Mesothelial cell of epicardium (in vitro differentiated cells): Measurements from ENCODE around the gene CENPP. TPM values are rescaled to one million over a fixed set of nuclear protein-coding genes. Genes with fewer than 3 reads are reported as not detected.

Experiments
- DNase-seq, 2 experiments: peaks; one replicate each; pipeline ENCODE4 v3.0.0; 2021; ENCODE audit warnings: low spot score in 2 of 2; ENCODE audit not compliant: unreplicated experiment in 2 of 2
- H3K27ac Mint-ChIP-seq: 2 replicates; pipeline ENCODE4 v1.8.0; 2021; ENCODE audit warnings: mixed read lengths
- H3K27me3 Mint-ChIP-seq: 2 replicates; pipeline ENCODE4 v1.8.0; 2021; ENCODE audit warnings: low read depth, mixed read lengths
- H3K36me3 Mint-ChIP-seq: 2 replicates; pipeline ENCODE4 v1.8.0; 2021; ENCODE audit warnings: mixed read lengths
- H3K4me1 Mint-ChIP-seq: 2 replicates; pipeline ENCODE4 v1.8.0; 2021; ENCODE audit warnings: mixed read lengths
- H3K4me3 Mint-ChIP-seq: 2 replicates; pipeline ENCODE4 v1.8.0; 2021; ENCODE audit warnings: mild to moderate bottlenecking, moderate library complexity, mixed read lengths
- H3K9me3 Mint-ChIP-seq: 2 replicates; pipeline ENCODE4 v1.8.0; 2021; ENCODE audit warnings: mixed read lengths
- CTCF ChIP-seq: fragments of 200-600 bp; sonication (generic); IDR thresholded peaks from one replicate; pipeline ENCODE4 v1.5.0; 2021; ENCODE audit warnings: antibody characterized with exemption; ENCODE audit not compliant: unreplicated experiment
- total RNA-seq: library from RNA; stranded (reverse); gene quantifications from 3 replicates; pipeline ENCODE4 v1.2.1, GENCODE V29; 2021

CENPP gene
- total RNA-seq, 1 donor from 2014 or later, result 7.8 TPM

- Mint-ChIP-seq H3K9me3 (peaks cover 6% of the 10 kb centered on the region), H3K4me1 (peaks cover 39% of the 10 kb centered on the region), H3K4me3 (peak overlapping the region; percentile 98), H3K27ac (peak overlapping the region; percentile 99), H3K36me3 (peaks cover 30% of the 10 kb centered on the region), H3K27me3 (no peaks in the 10 kb centered on the region)
- no peak for TF ChIP-seq CTCF
- DNase-seq, result no peak
Observed at GRCh38 chr9:92294297-92294676, 31.5 kb upstream of the CENPP start.

GRCh38 chr9:92295240-92295790 lies 30.4 kb upstream of the CENPP start:
- no peaks in the 10 kb centered on the region for H3K27me3 Mint-ChIP-seq
- H3K4me1 Mint-ChIP-seq, result peaks cover 39% of the 10 kb centered on the region
- H3K36me3 Mint-ChIP-seq, result peaks cover 23% of the 10 kb centered on the region
- peak overlapping the region; percentile 84 for H3K27ac Mint-ChIP-seq
- no peak for TF ChIP-seq CTCF
- no peak for DNase-seq
- no peaks in the 10 kb centered on the region for H3K9me3 Mint-ChIP-seq
- peak overlapping the region; percentile 7 for H3K4me3 Mint-ChIP-seq

GRCh38 chr9:92295827-92296258 lies 29.9 kb upstream of the CENPP start:
- H3K36me3 Mint-ChIP-seq, result peaks cover 19% of the 10 kb centered on the region
- TF ChIP-seq CTCF, result no peak
- H3K27me3 Mint-ChIP-seq, result no peaks in the 10 kb centered on the region
- DNase-seq, result no peak
- H3K4me1 Mint-ChIP-seq, result peaks cover 39% of the 10 kb centered on the region
- peak overlapping the region; percentile 84 for H3K27ac Mint-ChIP-seq
- no peak overlapping the region for H3K4me3 Mint-ChIP-seq
- H3K9me3 Mint-ChIP-seq, result no peaks in the 10 kb centered on the region

- H3K4me1 Mint-ChIP-seq, result peaks cover 29% of the 10 kb centered on the region
- no peak overlapping the region for H3K27ac Mint-ChIP-seq
- H3K36me3 Mint-ChIP-seq, result peaks cover 18% of the 10 kb centered on the region
- H3K9me3 Mint-ChIP-seq, result no peaks in the 10 kb centered on the region
- H3K27me3 Mint-ChIP-seq, result no peaks in the 10 kb centered on the region
- H3K4me3 Mint-ChIP-seq, result no peak overlapping the region
- DNase-seq, result no peak
- TF ChIP-seq CTCF, result no peak
Observed at GRCh38 chr9:92297611-92298010, 28.1 kb upstream of the CENPP start.

GRCh38 chr9:92298036-92298435 lies 27.7 kb upstream of the CENPP start:
- DNase-seq, result no peak
- Mint-ChIP-seq H3K9me3 (no peaks in the 10 kb centered on the region), H3K4me3 (no peak overlapping the region), H3K36me3 (peaks cover 22% of the 10 kb centered on the region), H3K4me1 (peaks cover 25% of the 10 kb centered on the region), H3K27ac (no peak overlapping the region), H3K27me3 (no peaks in the 10 kb centered on the region)
- no peak for TF ChIP-seq CTCF

- peaks cover 27% of the 10 kb centered on the region for H3K36me3 Mint-ChIP-seq
- H3K27ac Mint-ChIP-seq, result no peak overlapping the region
- no peaks in the 10 kb centered on the region for H3K9me3 Mint-ChIP-seq
- no peak for DNase-seq
- TF ChIP-seq CTCF, result no peak
- peaks cover 19% of the 10 kb centered on the region for H3K4me1 Mint-ChIP-seq
- no peak overlapping the region for H3K4me3 Mint-ChIP-seq
- no peaks in the 10 kb centered on the region for H3K27me3 Mint-ChIP-seq
Observed at GRCh38 chr9:92299116-92299515, 26.6 kb upstream of the CENPP start.
